Measurements from ENCODE around the gene FAAP20.

Gene FAAP20

DNA sequence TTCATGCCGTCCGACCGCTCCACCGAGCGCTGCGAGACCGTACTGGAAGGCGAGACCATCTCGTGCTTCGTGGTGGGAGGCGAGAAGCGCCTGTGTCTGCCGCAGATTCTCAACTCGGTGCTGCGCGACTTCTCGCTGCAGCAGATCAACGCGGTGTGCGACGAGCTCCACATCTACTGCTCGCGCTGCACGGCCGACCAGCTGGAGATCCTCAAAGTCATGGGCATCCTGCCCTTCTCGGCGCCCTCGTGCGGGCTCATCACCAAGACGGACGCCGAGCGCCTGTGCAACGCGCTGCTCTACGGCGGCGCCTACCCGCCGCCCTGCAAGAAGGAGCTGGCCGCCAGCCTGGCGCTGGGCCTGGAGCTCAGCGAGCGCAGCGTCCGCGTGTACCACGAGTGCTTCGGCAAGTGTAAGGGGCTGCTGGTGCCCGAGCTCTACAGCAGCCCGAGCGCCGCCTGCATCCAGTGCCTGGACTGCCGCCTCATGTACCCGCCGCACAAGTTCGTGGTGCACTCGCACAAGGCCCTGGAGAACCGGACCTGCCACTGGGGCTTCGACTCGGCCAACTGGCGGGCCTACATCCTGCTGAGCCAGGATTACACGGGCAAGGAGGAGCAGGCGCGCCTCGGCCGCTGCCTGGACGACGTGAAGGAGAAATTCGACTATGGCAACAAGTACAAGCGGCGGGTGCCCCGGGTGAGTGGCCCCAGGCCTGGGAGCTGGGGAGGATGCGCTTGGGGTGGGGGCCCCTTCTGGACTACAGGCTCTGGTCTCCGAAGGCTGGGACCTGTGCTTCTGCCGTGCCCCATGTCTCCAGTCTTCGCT lies 34.7 kb upstream of the FAAP20 start:
- Histone ChIP-seq H3K27ac (peak overlapping the region; percentile 90 to 94), H3K4me1 (peaks cover 0 to 45% (median 29%) of the 10 kb centered on the region in 4 donors), H3K9me3 (no peaks in the 10 kb centered on the region), H3K4me3 (peak overlapping the region; percentile 84 to 88), H3K27me3 (no peaks in the 10 kb centered on the region), H3K36me3 (no peaks in the 10 kb centered on the region)
- DNase-seq, result peak; percentile 66 to 82
- intact Hi-C loops (cut with DNase I; ENCODE audit: low total_unique reads), result no loop called here
- TF ChIP-seq, protein P1, sequence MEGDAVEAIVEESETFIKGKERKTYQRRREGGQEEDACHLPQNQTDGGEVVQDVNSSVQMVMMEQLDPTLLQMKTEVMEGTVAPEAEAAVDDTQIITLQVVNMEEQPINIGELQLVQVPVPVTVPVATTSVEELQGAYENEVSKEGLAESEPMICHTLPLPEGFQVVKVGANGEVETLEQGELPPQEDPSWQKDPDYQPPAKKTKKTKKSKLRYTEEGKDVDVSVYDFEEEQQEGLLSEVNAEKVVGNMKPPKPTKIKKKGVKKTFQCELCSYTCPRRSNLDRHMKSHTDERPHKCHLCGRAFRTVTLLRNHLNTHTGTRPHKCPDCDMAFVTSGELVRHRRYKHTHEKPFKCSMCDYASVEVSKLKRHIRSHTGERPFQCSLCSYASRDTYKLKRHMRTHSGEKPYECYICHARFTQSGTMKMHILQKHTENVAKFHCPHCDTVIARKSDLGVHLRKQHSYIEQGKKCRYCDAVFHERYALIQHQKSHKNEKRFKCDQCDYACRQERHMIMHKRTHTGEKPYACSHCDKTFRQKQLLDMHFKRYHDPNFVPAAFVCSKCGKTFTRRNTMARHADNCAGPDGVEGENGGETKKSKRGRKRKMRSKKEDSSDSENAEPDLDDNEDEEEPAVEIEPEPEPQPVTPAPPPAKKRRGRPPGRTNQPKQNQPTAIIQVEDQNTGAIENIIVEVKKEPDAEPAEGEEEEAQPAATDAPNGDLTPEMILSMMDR (IDR thresholded peaks at IDR 0.05), result peak in 1 of 2 experiments; percentile 7

DNA sequence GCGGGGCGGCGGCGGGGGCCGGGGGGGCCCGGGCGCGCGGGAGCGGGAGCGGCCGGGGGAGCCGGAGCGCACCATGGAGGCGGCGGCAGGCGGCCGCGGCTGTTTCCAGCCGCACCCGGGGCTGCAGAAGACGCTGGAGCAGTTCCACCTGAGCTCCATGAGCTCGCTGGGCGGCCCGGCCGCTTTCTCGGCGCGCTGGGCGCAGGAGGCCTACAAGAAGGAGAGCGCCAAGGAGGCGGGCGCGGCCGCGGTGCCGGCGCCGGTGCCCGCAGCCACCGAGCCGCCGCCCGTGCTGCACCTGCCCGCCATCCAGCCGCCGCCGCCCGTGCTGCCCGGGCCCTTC lies 34.1 kb upstream of the FAAP20 start:
- H3K9me3 ChIP-seq, result no peaks in the 10 kb centered on the region
- TF ChIP-seq, protein P1 (IDR thresholded peaks at IDR 0.05), result no peak
- H3K4me1 ChIP-seq, result peaks cover 0 to 39% (median 23%) of the 10 kb centered on the region in 4 donors
- H3K4me3 ChIP-seq, result peak overlapping the region; percentile 84 to 88
- DNase-seq, result no peak
- no peaks in the 10 kb centered on the region for H3K27me3 ChIP-seq
- H3K36me3 ChIP-seq, result no peaks in the 10 kb centered on the region
- intact Hi-C loops (cut with DNase I; ENCODE audit: low total_unique reads), result no loop called here
- H3K27ac ChIP-seq, result peak overlapping the region; percentile 90 to 94

DNA sequence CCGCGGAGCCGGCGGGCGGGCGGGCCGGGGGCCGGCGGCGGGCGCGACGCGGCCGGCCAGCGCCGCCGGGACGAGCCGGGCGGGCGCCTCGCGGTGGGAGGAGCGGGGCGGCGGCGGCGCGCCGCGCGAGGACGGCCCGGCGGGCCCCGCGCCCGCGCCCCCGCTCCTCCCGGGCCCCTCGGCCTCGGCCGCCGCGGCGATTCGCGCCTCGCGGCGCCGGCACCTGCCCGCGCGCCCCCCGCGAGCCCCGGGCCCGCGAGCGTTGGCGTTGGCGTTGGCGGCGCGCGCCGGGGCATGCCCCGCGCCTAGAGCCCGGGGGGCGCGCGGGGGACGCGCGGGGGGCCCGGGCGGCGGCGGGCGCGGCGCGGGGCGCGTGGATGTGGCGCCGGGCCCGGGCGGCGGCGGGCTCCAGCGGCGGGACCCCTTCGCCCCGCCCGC lies 33.6 kb upstream of the FAAP20 start, which contains the start of gene SKI:
SKI (plus strand) TSS at position 163 of the 438 bp plus-strand sequence. CDS start 448 bp downstream, outside the sequence.
- peaks cover 0 to 34% (median 18%) of the 10 kb centered on the region in 4 donors for H3K4me1 ChIP-seq
- H3K27me3 ChIP-seq, result no peaks in the 10 kb centered on the region

DNA sequence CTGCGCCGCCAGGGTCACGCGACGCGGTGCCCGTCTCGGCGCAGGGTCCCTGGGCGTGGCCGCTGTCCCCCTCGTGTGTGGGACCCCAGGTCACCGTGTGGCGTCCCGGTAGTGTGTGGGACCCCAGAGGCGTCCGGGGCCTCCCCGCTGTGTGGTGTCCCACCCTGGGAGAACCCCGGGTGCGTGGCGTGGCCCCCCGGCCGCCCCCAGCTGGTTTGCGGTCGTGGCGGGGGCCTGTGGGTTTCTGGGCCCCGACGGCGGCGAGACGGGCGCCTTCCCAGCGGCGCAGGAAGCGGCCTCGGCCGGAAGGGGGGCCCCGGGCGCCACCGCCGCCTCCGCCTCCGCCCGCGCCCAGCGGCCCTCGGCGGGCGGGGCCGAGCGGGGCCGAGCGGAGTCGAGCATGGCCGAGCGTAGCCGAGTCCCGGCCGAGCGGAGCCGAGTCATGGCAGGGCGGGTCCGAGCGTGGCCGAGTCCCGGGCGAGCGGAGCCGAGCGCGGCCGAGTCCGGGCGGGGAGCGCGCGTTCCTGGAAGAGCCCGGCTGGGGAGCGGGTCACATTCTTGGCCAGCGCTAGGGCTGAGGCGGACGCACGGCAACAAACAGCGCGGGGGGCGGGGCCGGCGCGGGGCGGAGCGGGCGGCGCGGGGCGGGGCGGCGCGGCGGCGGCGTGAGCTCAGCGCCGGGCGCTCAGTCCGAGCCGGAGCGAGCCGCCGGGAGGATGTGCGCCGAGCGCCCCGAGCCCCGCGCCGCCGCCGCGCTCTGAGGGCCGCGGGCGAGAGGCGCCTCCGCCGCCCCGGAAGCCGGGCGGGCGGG lies 33.0 kb upstream of the FAAP20 start:
- intact Hi-C loops (cut with DNase I; ENCODE audit: low total_unique reads), result no loop called here
- Histone ChIP-seq H3K4me1 (peaks cover 0 to 28% (median 12%) of the 10 kb centered on the region in 4 donors), H3K36me3 (no peaks in the 10 kb centered on the region), H3K27me3 (no peaks in the 10 kb centered on the region), H3K27ac (peak overlapping the region; percentile 98 to 99), H3K4me3 (peak overlapping the region; percentile 83 to 87), H3K9me3 (no peaks in the 10 kb centered on the region)
- DNase-seq, result peak; percentile 94 to 98
- TF ChIP-seq, protein P1 (IDR thresholded peaks at IDR 0.05), result no peak

More for the DNA sequence above, 33.6 kb upstream of the FAAP20 start, which contains the start of gene SKI:
- Histone ChIP-seq H3K4me3 (peak within 1 kb of the TSS; percentile 87 to 88), H3K27ac (peak within 1 kb of the TSS; percentile 98 to 99), H3K36me3 (no peaks in the 10 kb centered on the region), H3K9me3 (no peaks in the 10 kb centered on the region)
- intact Hi-C loops (cut with DNase I; ENCODE audit: low total_unique reads), result no loop called here
- TF ChIP-seq, protein P1 (IDR thresholded peaks at IDR 0.05), result no peak
- DNase-seq, result no peak

DNA sequence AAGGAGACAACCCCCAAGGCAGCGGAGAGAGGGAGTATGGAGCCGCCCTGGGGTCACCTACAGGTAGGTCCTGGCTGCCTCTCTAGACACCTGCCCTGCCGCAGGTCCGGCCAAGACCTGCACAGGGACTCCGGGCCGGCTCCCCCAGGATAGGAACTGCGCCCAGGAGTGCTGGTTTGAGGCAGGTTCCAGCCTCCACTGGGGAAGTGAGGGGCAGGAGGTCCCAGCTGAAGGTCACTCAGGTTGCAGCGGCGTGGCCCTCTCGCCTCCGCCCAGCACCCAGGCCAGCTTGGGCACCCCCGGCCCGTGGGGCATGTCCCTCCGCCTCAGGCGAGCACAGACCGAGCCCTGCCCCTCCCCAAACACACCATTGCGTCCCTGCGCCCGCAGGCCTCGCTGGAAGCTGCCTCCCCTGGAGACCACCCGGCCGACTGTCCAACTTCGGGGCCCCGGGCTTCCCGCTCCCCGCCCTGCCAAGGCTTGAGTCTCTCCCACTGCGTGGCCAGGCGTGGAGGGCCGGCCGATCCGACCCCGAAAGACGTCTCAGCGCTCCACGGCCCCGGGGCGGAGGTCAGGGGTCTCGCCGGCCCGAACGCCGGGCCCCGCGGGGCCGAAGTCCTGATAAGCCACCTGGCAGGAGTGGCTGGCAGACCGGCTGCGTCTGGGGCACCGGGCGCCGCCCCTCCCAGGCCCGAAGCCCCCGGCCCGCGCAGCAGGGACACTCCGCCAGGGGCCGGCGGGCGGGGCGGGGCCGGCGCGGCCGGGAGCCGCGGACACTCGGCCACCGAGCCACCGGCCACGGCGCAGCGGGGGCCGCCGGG lies 32.2 kb upstream of the FAAP20 start:
- Histone ChIP-seq H3K27ac (peak overlapping the region; percentile 98 to 99), H3K4me1 (peaks cover 0 to 22% (median 8%) of the 10 kb centered on the region in 4 donors), H3K9me3 (no peaks in the 10 kb centered on the region), H3K4me3 (peak overlapping the region; percentile 83 to 87), H3K27me3 (no peaks in the 10 kb centered on the region), H3K36me3 (no peaks in the 10 kb centered on the region)
- TF ChIP-seq, protein P1 (IDR thresholded peaks at IDR 0.05), result no peak
- intact Hi-C loops (cut with DNase I; ENCODE audit: low total_unique reads), result no loop called here
- DNase-seq, result peak; percentile 24 to 75
